K562 (cell line): ENCODE data around the gene C11orf86. TPM values are rescaled to one million over a fixed set of nuclear protein-coding genes. Genes with fewer than 3 reads are reported as not detected.

Experiments used
- ATAC-seq: fragments of 200-7000 bp; cut with Tn5 transposase; 3 replicates; pipeline ENCODE4 v1.9.1; 2020; ENCODE audit warnings: moderate library complexity
- BruUV-seq: library from RNA; stranded (reverse); fragments of 400-500 nt; replicated peaks from 2 replicates; lab custom pipeline; 2021; lab: Mats Ljungman, UMichigan
- CTCF ChIA-PET: fragments of 300-600 bp; formaldehyde crosslinking; extraction: SDS; loops from one replicate; lab custom pipeline; 2021; ENCODE audit warnings: low intra/inter-chr PET ratio; lab: Yijun Ruan, JAX
- POLR2A ChIA-PET: fragments of 300-600, 350-650 bp; sonication (Branson Sonifier 250); formaldehyde crosslinking; extraction: SDS; loops from one replicate; lab custom pipeline; 2021; ENCODE audit warnings: antibody characterized with exemption, inconsistent platforms; lab: Yijun Ruan, JAX
- DNase-seq, 4 experiments: peaks; one replicate each; pipeline versions ENCODE4 v3.0.0 to v3.0.0-alpha.2; 2011 to 2018; ENCODE audit warnings: low spot score in 3 of 4, mixed read lengths in 3 of 4; ENCODE audit errors: extremely low read depth in 1 of 4
- FAIRE-seq: peaks from 2 replicates; lab custom pipeline; 2011; peaks lifted over from hg19 to GRCh38; lab: Jason Lieb, UNC
- H2AFZ ChIP-seq: 2 replicates; pipeline ENCODE4 v1.6.0; 2011; ENCODE audit warnings: low read depth, low read length, control low read depth, inconsistent platforms
- H3K27ac ChIP-seq: fragments of 200-600 bp; 3 replicates; pipeline ENCODE4 v1.8.0; 2011; ENCODE audit warnings: low read depth, mild to moderate bottlenecking, control low read depth, inconsistent platforms, low read length, moderate library complexity, mixed read lengths; ENCODE audit errors: extremely low read depth
- H3K27me3 ChIP-seq, 2 experiments: fragments of 300-600 bp in 1 of 2; 2 replicates in 1 of 2; 3 replicates in 1 of 2; pipeline versions ENCODE4 v1.6.0 to v1.8.0; 2011; ENCODE audit warnings: inconsistent platforms in 2 of 2, low read length in 2 of 2, mild to moderate bottlenecking in 1 of 2, mixed read lengths in 1 of 2, moderate library complexity in 1 of 2; ENCODE audit not compliant: control insufficient read depth in 2 of 2, insufficient read depth in 2 of 2
- H3K36me3 ChIP-seq: fragments of 300-600 bp; 3 replicates; pipeline ENCODE4 v1.8.0; 2011; ENCODE audit warnings: mild to moderate bottlenecking, low read length, inconsistent platforms; ENCODE audit not compliant: control insufficient read depth, insufficient read depth
- H3K4me1 ChIP-seq, 2 experiments: fragments of 200-600 bp in 1 of 2; replicated peaks in 1 of 2; 2 replicates in 1 of 2; 3 replicates in 1 of 2; pipeline versions ENCODE4 v1.5.1 to v1.8.0; 2011; ENCODE audit warnings: inconsistent platforms in 2 of 2, low read length in 2 of 2, mild to moderate bottlenecking in 1 of 2, mixed read lengths in 1 of 2, moderate library complexity in 1 of 2; ENCODE audit not compliant: control insufficient read depth in 2 of 2, insufficient read depth in 2 of 2
- H3K4me2 ChIP-seq: 2 replicates; pipeline ENCODE4 v1.6.1; 2011; ENCODE audit warnings: low read length, control low read depth, inconsistent platforms, mixed read lengths; ENCODE audit not compliant: insufficient read depth
- H3K4me3 ChIP-seq: fragments of 200-600 bp; sonication (generic), shearing (Covaris generic); 2 replicates; pipeline ENCODE4 v1.5.1; 2016; ENCODE audit warnings: control low read depth, inconsistent platforms
- H3K79me2 ChIP-seq: fragments of 200-600 bp; 3 replicates; pipeline ENCODE4 v1.8.0; 2011; ENCODE audit warnings: low read length, inconsistent platforms; ENCODE audit not compliant: control insufficient read depth, insufficient read depth
- H3K9ac ChIP-seq, 2 experiments: 2 replicates each; pipeline versions ENCODE4 v1.6.0 to v1.6.1; 2011; ENCODE audit warnings: low read depth in 2 of 2, low read length in 2 of 2, control low read depth in 1 of 2, inconsistent platforms in 1 of 2, mild to moderate bottlenecking in 1 of 2, mixed read lengths in 1 of 2; ENCODE audit not compliant: insufficient read depth in 1 of 2
- H3K9me1 ChIP-seq: one replicate; pipeline ENCODE4 v1.6.0; 2011; ENCODE audit warnings: inconsistent platforms, mild to moderate bottlenecking, low read length, moderate library complexity; ENCODE audit not compliant: control insufficient read depth, insufficient read depth
- H3K9me3 ChIP-seq: replicated peaks from 2 replicates; pipeline ENCODE4 v1.5.1; 2011; ENCODE audit warnings: low read depth, low read length, inconsistent platforms; ENCODE audit not compliant: control insufficient read depth, insufficient read depth
- H4K20me1 ChIP-seq: replicated peaks from 2 replicates; pipeline ENCODE4 v1.6.1; 2011; ENCODE audit warnings: low read length, inconsistent platforms, mixed read lengths; ENCODE audit not compliant: control insufficient read depth, insufficient read depth
- DPF2 ChIP-seq: fragments of 450-650 bp; IDR thresholded peaks from 2 replicates; pipeline ENCODE4 v1.6.1; 2016
- ESRRB ChIP-seq: fragments of 250-450 bp; sonication (Bioruptor Pico); IDR thresholded peaks from 2 replicates; pipeline ENCODE4 v1.5.0; 2020; ENCODE audit warnings: mild to moderate bottlenecking, moderate library complexity, borderline replicate concordance
- FOXA1 ChIP-seq: fragments of 450-650 bp; IDR thresholded peaks from 2 replicates; pipeline ENCODE4 v1.6.1; 2016; ENCODE audit warnings: mild to moderate bottlenecking, borderline replicate concordance
- KDM4B ChIP-seq, 2 experiments: fragments of 450-650 bp in 1 of 2; sonication (generic) in 1 of 2; IDR thresholded peaks; 2 replicates each; pipeline ENCODE4 v1.6.1; 2016 to 2017; ENCODE audit warnings: borderline replicate concordance in 2 of 2, antibody characterized with exemption in 1 of 2, low read depth in 1 of 2, mild to moderate bottlenecking in 1 of 2
- KDM5B ChIP-seq: fragments of 200-600 bp; sonication (generic); IDR thresholded peaks from 2 replicates; pipeline ENCODE4 v1.6.1; 2012; ENCODE audit warnings: low read depth, mild to moderate bottlenecking, moderate library complexity, low read length, control low read depth, inconsistent platforms; ENCODE audit not compliant: insufficient replicate concordance
- MITF ChIP-seq: IDR thresholded peaks from 2 replicates; pipeline ENCODE4 v1.6.1; 2014; ENCODE audit warnings: antibody characterized with exemption
- NR3C1 ChIP-seq: sonication (generic); formaldehyde crosslinking; IDR thresholded peaks from 2 replicates; pipeline ENCODE4 v1.8.1; 2022; ENCODE audit warnings: missing genetic modification reagents
- POLR3G ChIP-seq: IDR thresholded peaks from 2 replicates; pipeline ENCODE4 v1.6.1; 2011; ENCODE audit not compliant: insufficient read length, insufficient replicate concordance; ENCODE audit errors: extremely low read depth
- RAD21 ChIP-seq, 2 experiments: fragments of 250-450 bp in 1 of 2; fragments of 450-650 bp in 1 of 2; sonication (Bioruptor Pico) in 1 of 2; formaldehyde crosslinking in 1 of 2; IDR thresholded peaks in 1 of 2; conservative IDR thresholded peaks in 1 of 2; 2 replicates each; pipeline versions ENCODE4 v1.4.0 to v1.8.0; 2020 to 2022; ENCODE audit warnings: mild to moderate bottlenecking in 2 of 2, moderate library complexity in 1 of 2
- RNF2 ChIP-seq: sonication (generic); IDR thresholded peaks from 2 replicates; pipeline ENCODE4 v1.6.1; 2016
- SMARCA5 ChIP-seq: fragments of 450-650 bp; IDR thresholded peaks from 2 replicates; pipeline ENCODE4 v1.6.1; 2016
- SRF ChIP-seq, 2 experiments: fragments of 250-450, 450-650 bp in 1 of 2; sonication (Bioruptor Pico) in 1 of 2; sonication (generic) in 1 of 2; formaldehyde crosslinking; IDR thresholded peaks; 2 replicates each; pipeline versions ENCODE4 v1.5.0 to v1.5.1; 2020 to 2022; ENCODE audit warnings: mild to moderate bottlenecking in 1 of 2, missing genetic modification reagents in 1 of 2
- ZFP91 ChIP-seq: sonication (generic); formaldehyde crosslinking; IDR thresholded peaks from 2 replicates; pipeline ENCODE4 v1.8.0; 2022; ENCODE audit warnings: mild to moderate bottlenecking, missing genetic modification reagents
- WGBS: fragments of 100-300 bp; shearing (Covaris generic); methylation state at CpG from one replicate; pipeline ENCODE4 v1.1.6; 2016; ENCODE audit warnings: low coverage, mixed read lengths; ENCODE audit not compliant: insufficient coverage; ENCODE audit errors: missing lambda C conversion rate; 5-methylcytosine and 5-hydroxymethylcytosine counted together
- in situ Hi-C: fragments of 300-500 bp; cut with MboI; formaldehyde crosslinking; loops from 4 replicates; pipeline ENCODE4 v1.15.0; 2018; ENCODE audit warnings: inconsistent platforms, mixed read lengths
- intact Hi-C: fragments of 100-400 bp; cut with micrococcal nuclease; formaldehyde crosslinking; loops from 2 replicates; pipeline ENCODE4 v1.14.2; 2022
- polyA plus RNA-seq, 8 experiments: library from polyadenylated mRNA; depleted of rRNA in 4 of 8; stranded (reverse) in 5 of 8; unstranded in 3 of 8; fragments of >200 nt; fragmentation: Nextera tagmentation in 2 of 8; fragmentation: Illumina TruSeq in 1 of 8; extraction: Ambion mirVana in 2 of 8; extraction: Trizol in 1 of 8; gene quantifications; 2 replicates each; pipeline versions ENCODE4 v1.2.1 to v1.2.3, GENCODE V29; 2011 to 2014; ENCODE audit warnings: inconsistent platforms in 1 of 8, missing spikeins in 1 of 8
- total RNA-seq, 7 experiments: library from RNA; depleted of rRNA in 6 of 7; stranded (reverse); fragments of >200 nt in 6 of 7; fragmentation: Illumina TruSeq in 2 of 7; extraction: Trizol in 2 of 7; gene quantifications; 2 replicates each; pipeline versions ENCODE4 v1.2.1 to v1.2.3, GENCODE V29; 2011 to 2021; ENCODE audit warnings: low replicate concordance in 1 of 7

Gene C11orf86
- total and polyA plus RNA-seq, 9 of the 15 experiments (the other 6 are each of a cell fraction or from before 2014, with no cell fraction given) = not detected

GRCh38 chr11:67014343-67014742 lies 39.2 kb downstream of the C11orf86 start (continued):
- TF ChIP-seq NR3C1 (CRISPR knock-in tag) = no peak
- TF ChIP-seq RNF2 = no peak
- TF ChIP-seq ESRRB (CRISPR knock-in tag) = no peak
- TF ChIP-seq RAD21 (CRISPR knock-in tag; conservative IDR thresholded peaks at IDR 0.05 in 1 of 2, IDR thresholded peaks at IDR 0.05 in 1 of 2) = no peak
- TF ChIP-seq KDM4B (IDR thresholded peaks at IDR 0.05; ENCODE audit: borderline replicate concordance in 2 of 2, low read depth in 1 of 2) = no peak
- TF ChIP-seq, all 486 proteins: peak for 0

GRCh38 chr11:67015048-67015447 lies 39.9 kb downstream of the C11orf86 start:
- ATAC-seq = no peak

More at GRCh38 chr11:67015048-67015447, 39.9 kb downstream of the C11orf86 start:
- Histone ChIP-seq H3K9me1 (no peaks in the 10 kb centered on the region), H3K79me2 (no peaks in the 10 kb centered on the region), H3K4me2 (no peak overlapping the region), H3K27me3 (peaks cover 0 to 5% of the 10 kb centered on the region in 2 experiments; a peak in 1 of 5 replicates), H3K36me3 (no peaks in the 10 kb centered on the region), H2AFZ (no peak overlapping the region), H3K9me3 (no peaks in the 10 kb centered on the region), H3K9ac (peak overlapping the region in 1 of 2 experiments; percentile 65; a peak in 1 of 4 replicates), H3K4me1 (peaks cover 0 to 9% of the 10 kb centered on the region in 2 experiments; a peak in 1 of 5 replicates), H3K27ac (no peak overlapping the region), H3K4me3 (no peak overlapping the region), H4K20me1 (no peaks in the 10 kb centered on the region)
- intact Hi-C loops = no loop called here
- in situ Hi-C loops = no loop called here
- FAIRE-seq = no peak
- CTCF ChIA-PET = no interaction called here
- no TSS peak for BruUV-seq
- TF ChIP-seq KDM5B = no peak
- no peak for TF ChIP-seq ZFP91
- no peak for TF ChIP-seq FOXA1
- TF ChIP-seq POLR3G = no peak
- no peak for TF ChIP-seq DPF2
- TF ChIP-seq MITF = no peak
- TF ChIP-seq SRF (CRISPR knock-in tag; IDR thresholded peaks at IDR 0.05) = no peak
- no peak for TF ChIP-seq SMARCA5
- no peak for DNase-seq
- POLR2A ChIA-PET = interaction anchor here (0.5 to 1.9 kb wide), 3 partner anchors 12 to 293 kb away, joined by 3 to 6 read pairs (median 3); no protein-coding TSS in a partner anchor
- WGBS = 31% methylated on average over 8 of the region's 8 CpGs
